Hindlimb muscle (tissue), 1 donor: ENCODE measurements around the gene NEDD4L. TPM values are rescaled to one million over a fixed set of nuclear protein-coding genes. Genes with fewer than 3 reads are reported as not detected.
"Not testable (repeated sequence)": the region's sequence is repeated elsewhere in the genome, so short reads cannot be mapped to it uniquely, and the experiment has no call there.

Experiments used
- DNase-seq: peaks from one replicate; pipeline ENCODE4 v3.0.0-alpha.2; 2013
- polyA plus RNA-seq: library from polyadenylated mRNA; unstranded; fragments of 120-200 nt; gene quantifications from one replicate; pipeline ENCODE4 v1.2.1, GENCODE V29; 2013; ENCODE audit not compliant: insufficient read length

The NEDD4L gene
- polyA plus RNA-seq, 1 donor, result 45.4 TPM

DNA sequence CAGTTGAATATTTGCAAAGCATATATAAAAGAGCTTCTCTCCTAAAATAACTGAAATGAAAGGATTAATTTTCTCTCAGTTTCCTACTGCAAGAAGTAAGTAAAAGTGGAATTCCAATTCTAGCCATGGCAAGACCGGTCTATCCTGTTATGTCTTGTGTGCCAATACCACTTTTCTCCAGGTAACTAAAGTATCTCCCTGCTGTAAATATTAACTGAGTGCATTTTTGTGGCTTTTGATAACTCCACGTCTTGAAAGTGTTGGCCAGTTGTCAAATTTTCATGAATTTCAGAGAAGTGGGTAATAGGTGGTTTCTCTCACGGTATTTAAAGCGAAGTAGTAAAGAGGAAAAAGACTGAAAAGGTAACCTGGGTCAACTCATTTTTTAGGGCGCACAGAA is 225.9 kb downstream of the NEDD4L start:
- DNase-seq, result no peak

- DNase-seq, result no peak
These were observed 226.4 kb downstream of the NEDD4L start for GRCh38 chr18:58270396-58270795.

- no peak for DNase-seq
These were observed 227.7 kb downstream of the NEDD4L start for GRCh38 chr18:58271770-58272169.

- no peak for DNase-seq
These were observed 228.2 kb downstream of the NEDD4L start for GRCh38 chr18:58272209-58272608.

- DNase-seq, result no peak
These were observed 228.9 kb downstream of the NEDD4L start for GRCh38 chr18:58272779-58273435.

- DNase-seq, result no peak
These were observed 231.2 kb downstream of the NEDD4L start for GRCh38 chr18:58275176-58275575.

GRCh38 chr18:58276789-58277739 is 233.0 kb downstream of the NEDD4L start:
- no peak for DNase-seq

DNA sequence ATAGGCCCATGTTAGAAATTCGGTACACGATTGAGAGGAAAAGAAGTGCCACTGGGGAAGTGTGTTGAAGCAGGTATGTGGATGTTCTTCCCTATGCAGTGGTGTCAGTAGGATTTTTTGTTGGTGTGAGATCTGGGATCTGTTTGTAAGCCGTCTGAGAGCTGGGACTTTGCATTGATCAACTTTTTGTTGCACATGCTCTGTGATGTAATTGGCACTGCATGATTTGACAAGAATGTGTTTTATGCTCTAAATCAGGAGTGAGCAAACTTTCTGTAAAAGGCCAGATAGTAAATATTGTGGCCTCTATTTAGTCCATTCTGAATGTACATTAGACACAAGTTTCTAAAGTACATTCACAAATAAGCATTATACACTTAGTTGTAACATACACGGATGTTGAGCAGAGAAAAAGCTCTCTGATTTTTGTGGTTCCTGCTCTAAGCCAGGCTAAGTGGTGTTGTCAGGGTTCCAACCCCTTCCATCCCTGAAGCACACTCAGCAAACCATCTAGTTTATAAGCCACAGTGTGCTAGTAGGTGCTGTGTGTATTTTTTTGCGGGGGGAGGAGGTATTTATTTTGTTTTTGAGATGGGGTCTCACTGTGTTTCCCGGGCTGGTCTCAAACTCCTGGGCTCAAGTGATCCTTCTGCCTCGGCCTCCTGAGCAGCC is 235.6 kb downstream of the NEDD4L start:
- DNase-seq, result no peak

DNA sequence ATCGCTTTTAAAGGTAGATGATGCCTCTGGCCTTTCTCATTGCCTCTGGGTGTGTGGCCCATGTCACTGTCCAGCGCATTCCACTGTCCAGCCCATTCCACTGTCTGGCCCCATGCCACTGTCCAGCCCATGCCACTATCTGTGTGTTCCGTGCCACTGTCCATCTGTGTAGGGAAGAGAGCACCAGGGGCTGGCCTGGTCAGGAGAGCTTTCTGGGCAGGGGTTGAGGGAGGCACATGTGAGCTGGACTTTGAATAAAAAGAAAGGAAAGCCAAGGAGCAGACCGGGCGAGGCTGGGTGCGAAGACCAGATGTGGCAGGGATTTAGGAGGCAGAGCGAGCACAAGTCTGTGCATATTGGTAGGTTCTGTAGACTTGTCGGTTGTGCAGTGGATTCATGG is 236.2 kb downstream of the NEDD4L start:
- DNase-seq, result no peak

DNA sequence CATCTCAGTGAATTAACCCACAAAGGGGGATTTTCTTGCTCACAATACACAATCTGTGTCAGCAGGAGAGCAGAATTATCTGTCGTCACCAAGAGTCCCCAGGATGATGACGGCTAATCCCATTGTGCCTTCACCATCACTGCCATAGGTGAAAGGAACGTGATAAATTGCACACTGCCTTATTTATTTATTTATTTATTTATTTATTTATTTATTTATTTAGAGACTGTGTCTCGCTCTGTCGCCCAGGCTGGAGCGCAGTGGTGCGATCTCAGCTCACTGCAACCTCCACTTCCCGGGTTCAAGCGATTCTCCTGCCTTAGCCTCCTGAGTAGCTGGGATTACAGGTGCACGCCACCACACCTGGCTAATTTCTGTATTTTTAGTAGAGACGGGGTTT is 238.8 kb downstream of the NEDD4L start:
- not testable (repeated sequence) for DNase-seq

DNA sequence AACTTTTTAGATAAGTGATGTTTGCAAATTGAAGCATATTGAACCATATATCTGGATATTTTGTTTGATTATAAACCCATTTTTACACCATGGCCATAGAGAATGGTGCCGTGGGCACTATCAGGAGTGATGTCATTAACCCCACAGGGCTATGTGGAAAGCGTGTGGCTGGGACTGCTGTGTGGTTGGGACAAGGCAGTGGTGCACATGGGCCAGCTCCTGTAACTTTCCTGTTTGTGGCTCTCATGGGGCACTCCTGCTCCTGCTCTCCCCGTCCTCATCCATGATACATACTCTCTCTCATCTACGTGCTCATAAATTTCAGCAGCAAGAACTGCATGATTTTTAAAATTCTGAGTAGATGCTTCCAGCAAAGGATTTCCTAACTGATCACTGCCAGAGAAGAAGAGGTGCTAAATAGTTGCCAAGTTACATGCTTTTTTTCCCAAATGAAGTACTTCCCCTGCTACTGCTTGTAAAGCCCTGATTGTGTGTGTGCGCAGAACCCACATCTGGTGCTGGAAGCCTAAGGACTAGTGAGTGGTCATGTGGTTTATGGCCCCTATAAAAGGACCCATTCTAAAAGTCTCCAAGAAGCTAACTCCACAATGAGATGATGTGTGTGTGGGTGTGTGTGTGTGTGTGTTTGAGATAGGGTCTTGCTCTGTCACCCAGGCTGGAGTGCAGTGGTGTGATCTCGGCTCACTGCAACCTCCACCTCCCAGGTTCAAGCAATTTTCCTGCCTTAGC is 240.8 kb downstream of the NEDD4L start:
- no peak for DNase-seq

DNA sequence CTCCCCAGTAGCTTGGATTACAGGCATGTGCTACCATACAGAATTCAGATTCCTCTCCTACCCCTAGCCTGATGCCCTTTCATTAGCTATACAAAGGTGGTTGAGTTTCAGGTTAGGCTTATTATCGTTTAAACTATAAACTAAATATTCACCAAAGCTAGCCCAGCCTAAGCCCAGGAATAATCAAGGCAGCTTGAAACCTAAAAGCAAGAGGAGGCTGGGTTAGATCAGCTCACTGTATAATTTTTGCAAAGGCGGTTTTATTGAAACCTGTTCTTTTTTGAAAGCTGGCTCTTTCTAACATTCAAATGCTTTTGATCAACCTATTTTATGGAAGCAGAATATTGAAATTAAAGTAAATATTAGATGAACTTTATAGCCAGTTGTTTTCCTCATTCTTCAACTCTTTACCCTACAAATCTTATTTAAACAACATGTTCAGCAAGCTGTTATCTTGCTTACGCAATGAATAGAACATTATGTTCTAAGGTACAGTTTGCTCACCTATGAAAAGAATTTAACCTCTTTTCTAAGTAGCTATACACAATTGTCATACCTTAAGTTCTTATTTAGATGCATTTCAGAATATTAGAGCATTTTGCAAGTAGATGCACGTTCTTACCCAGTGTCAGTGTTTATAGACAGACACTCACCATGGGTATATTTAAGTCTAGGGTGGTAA is 241.6 kb downstream of the NEDD4L start:
- DNase-seq, result no peak

DNA sequence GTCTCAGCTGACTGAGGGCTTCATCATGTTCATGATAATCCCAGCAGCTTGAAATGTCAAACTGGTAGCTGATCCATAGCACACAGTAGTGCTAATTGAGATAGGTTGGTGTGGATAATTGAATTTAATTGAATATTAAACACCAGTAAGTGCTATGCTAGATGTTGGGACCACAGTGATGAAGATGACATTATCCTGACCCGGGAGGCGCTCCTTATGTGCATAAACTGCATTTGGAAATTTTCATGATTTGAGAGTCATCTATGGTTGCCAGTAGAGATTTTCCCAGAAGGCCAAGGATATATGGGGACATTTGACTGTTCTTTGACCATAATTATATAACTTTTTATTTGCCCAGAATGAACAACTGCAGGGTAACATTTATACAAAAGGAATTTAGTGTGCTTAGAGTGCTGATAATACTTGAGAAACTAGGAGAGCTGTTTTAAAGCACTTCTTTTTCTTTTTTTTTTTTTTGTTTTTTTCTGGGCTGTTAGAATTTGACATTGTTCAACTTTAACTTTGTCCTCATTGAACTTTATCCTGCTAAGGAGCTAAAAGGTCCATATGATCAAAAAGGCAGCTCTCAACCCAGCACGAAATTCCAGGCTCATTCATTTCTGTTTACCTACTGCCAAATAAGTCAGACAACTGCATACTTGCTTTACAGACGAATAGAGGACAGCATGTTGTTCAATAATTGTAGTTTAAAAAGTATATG is 242.8 kb downstream of the NEDD4L start:
- no peak for DNase-seq

DNA sequence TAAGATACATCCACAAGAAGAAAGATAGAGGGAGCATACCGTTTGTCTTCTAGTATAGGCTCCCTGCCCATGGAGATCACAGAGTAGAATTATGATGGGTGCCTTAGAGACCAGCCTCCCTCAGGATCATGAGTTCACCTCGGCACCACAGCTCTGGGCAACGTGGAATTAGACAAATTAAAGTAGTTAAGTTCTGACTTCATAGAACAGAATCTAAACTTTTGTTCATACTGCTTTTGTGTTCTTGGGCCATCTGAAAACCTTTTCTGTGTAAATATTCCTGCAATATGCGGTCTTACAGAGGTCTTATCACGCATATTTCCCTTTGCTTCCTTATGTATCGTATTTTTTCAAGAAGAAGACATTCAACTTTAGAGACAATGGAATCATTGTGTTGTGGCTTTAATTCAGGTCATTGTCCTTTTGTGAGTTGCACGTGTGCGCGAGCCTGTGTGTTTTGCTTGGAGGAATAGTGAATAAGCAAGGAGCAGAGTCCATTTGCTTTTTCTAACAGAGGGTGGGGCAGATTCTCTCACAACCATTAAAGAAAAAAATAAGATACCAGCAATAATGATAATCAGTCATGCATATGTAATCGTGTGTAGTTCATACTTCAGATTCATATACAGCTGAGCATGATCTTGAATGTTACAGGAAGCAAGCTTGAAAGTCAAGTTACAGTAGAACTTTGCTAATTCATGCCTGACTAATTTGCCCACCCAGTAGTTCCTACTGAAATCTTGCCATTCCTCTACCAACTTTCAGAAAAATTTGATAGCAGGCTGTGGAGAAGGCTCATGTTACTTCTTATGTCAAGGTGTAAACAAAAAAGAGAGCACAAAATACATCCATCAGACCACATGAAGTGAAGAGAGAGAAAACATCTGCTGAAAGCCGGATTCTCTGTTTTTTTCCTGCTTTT is 243.6 kb downstream of the NEDD4L start:
- no peak for DNase-seq

GRCh38 chr18:58288921-58289797 is 245.1 kb downstream of the NEDD4L start:
- DNase-seq, result no peak

- DNase-seq, result no peak
These were observed 246.2 kb downstream of the NEDD4L start for GRCh38 chr18:58290116-58290695.

DNA sequence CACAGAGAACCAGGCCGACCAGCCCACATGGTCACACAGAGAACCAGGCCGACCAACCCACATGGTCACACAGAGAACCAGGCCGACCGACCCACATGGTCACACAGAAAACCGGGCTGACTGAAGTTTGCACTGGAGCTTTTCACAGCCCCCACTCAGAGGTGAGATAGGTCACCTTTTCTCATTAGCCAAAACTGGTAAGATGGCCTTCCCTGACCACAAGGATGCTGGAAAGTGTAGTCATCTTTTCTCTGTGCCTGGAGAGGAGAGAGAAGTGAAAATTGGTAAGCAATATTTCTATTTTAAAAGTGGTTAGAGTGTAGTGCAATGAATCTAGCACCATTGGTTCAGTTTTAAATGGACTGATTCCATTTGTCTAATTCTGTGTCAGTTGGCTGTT is 247.1 kb downstream of the NEDD4L start:
- no peak for DNase-seq

GRCh38 chr18:58292638-58293037 is 248.6 kb downstream of the NEDD4L start:
- DNase-seq, result no peak

DNA sequence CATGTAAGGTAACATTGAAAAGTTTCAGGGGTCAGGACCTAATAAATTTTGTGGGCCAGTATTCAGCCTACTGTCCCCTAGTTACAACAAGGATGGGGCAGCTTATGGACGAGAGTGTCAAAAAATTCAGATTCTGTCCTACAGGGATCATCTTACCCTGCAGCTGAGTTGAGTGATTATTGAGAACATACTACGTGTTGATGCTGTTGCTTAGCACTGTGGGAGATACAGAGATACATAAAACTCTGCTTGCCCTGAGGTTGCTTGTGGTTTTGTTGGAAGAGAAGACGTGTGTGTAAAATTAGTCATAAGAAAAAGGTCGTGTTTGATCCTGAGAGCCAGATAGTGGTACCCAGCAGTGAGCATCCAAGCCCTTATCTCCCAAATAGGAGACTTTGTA is 253.2 kb downstream of the NEDD4L start:
- DNase-seq, result no peak
